H9 (cell line): Measurements from ENCODE around the gene ODAD3. TPM values are rescaled to one million over a fixed set of nuclear protein-coding genes. Genes with fewer than 3 reads are reported as not detected.

Experiments
- DNase-seq: peaks from one replicate; pipeline ENCODE4 v3.0.0-alpha.2; 2017
- H2AFZ ChIP-seq: one replicate; pipeline ENCODE4 v1.6.1; 2013; ENCODE audit warnings: mild to moderate bottlenecking, low read length, control low read depth, moderate library complexity
- H2AK5ac ChIP-seq: 2 replicates; pipeline ENCODE4 v1.6.1; 2013; ENCODE audit warnings: low read length, control low read depth, mixed read lengths; ENCODE audit not compliant: insufficient read length
- H2BK120ac ChIP-seq: one replicate; pipeline ENCODE4 v1.6.1; 2013; ENCODE audit warnings: low read depth, mild to moderate bottlenecking, low read length, control low read depth, inconsistent platforms; ENCODE audit not compliant: poor library complexity, severe bottlenecking
- H2BK12ac ChIP-seq: 2 replicates; pipeline ENCODE4 v1.6.1; 2013; ENCODE audit warnings: low read length, control low read depth, mixed read lengths, low read depth; ENCODE audit not compliant: insufficient read length
- H2BK15ac ChIP-seq: 2 replicates; pipeline ENCODE4 v1.6.1; 2013; ENCODE audit warnings: low read depth, low read length, control low read depth
- H2BK20ac ChIP-seq: one replicate; pipeline ENCODE4 v1.6.1; 2013; ENCODE audit warnings: low read depth, mild to moderate bottlenecking, low read length, control low read depth, inconsistent platforms; ENCODE audit not compliant: poor library complexity, severe bottlenecking
- H2BK5ac ChIP-seq: 2 replicates; pipeline ENCODE4 v1.6.1; 2013; ENCODE audit warnings: low read length, control low read depth, mixed read lengths; ENCODE audit not compliant: insufficient read length
- H3K14ac ChIP-seq: 2 replicates; pipeline ENCODE4 v1.6.1; 2013; ENCODE audit warnings: low read length, control low read depth; ENCODE audit not compliant: insufficient read depth
- H3K18ac ChIP-seq: 2 replicates; pipeline ENCODE4 v1.6.1; 2013; ENCODE audit warnings: low read depth, mild to moderate bottlenecking, mixed read lengths, low read length, control low read depth; ENCODE audit not compliant: insufficient read length
- H3K23ac ChIP-seq: 2 replicates; pipeline ENCODE4 v1.6.1; 2013; ENCODE audit warnings: low read length, control low read depth, mixed read lengths, low read depth; ENCODE audit not compliant: insufficient read length
- H3K23me2 ChIP-seq: 2 replicates; pipeline ENCODE4 v1.6.1; 2013; ENCODE audit warnings: low read depth, mild to moderate bottlenecking, mixed read lengths, low read length, control low read depth; ENCODE audit not compliant: insufficient read length, poor library complexity, severe bottlenecking
- H3K27ac ChIP-seq: 2 replicates; pipeline ENCODE4 v1.5.1; 2013; ENCODE audit warnings: low read length, control low read depth, mixed read lengths, low read depth; ENCODE audit not compliant: insufficient read length
- H3K27me3 ChIP-seq: 2 replicates; pipeline ENCODE4 v1.6.1; 2013; ENCODE audit warnings: low read length, control low read depth, inconsistent platforms; ENCODE audit not compliant: insufficient read depth
- H3K4ac ChIP-seq: 2 replicates; pipeline ENCODE4 v1.6.1; 2013; ENCODE audit warnings: low read depth, mild to moderate bottlenecking, control low read depth, inconsistent platforms, low read length, moderate library complexity
- H3K4me1 ChIP-seq: 2 replicates; pipeline ENCODE4 v1.6.1; 2013; ENCODE audit warnings: low read length, control low read depth, inconsistent platforms; ENCODE audit not compliant: insufficient read depth
- H3K4me2 ChIP-seq: 2 replicates; pipeline ENCODE4 v1.6.1; 2013; ENCODE audit warnings: low read length, control low read depth, mixed read lengths; ENCODE audit not compliant: insufficient read length, insufficient read depth
- H3K56ac ChIP-seq: 2 replicates; pipeline ENCODE4 v1.6.1; 2013; ENCODE audit warnings: low read depth, mild to moderate bottlenecking, mixed read lengths, low read length, control low read depth; ENCODE audit not compliant: insufficient read length
- H3K79me1 ChIP-seq: 2 replicates; pipeline ENCODE4 v1.6.1; 2013; ENCODE audit warnings: low read depth, mild to moderate bottlenecking, moderate library complexity, low read length, control low read depth, inconsistent platforms; ENCODE audit not compliant: insufficient read depth, poor library complexity, severe bottlenecking
- H3K79me2 ChIP-seq: 2 replicates; pipeline ENCODE4 v1.6.1; 2013; ENCODE audit warnings: low read length, control low read depth, inconsistent platforms; ENCODE audit not compliant: insufficient read depth
- H3K9ac ChIP-seq: 2 replicates; pipeline ENCODE4 v1.6.1; 2013; ENCODE audit warnings: low read length, control low read depth, mixed read lengths; ENCODE audit not compliant: insufficient read length; ENCODE audit errors: extremely low read depth
- H3K9me3 ChIP-seq: one replicate; pipeline ENCODE4 v1.6.1; 2013; ENCODE audit warnings: low read depth, low read length, inconsistent platforms; ENCODE audit not compliant: control insufficient read depth
- H3T11ph ChIP-seq: one replicate; pipeline ENCODE4 v1.6.1; 2013; ENCODE audit warnings: mild to moderate bottlenecking, low read length, control low read depth, inconsistent platforms
- H4K20me1 ChIP-seq: one replicate; pipeline ENCODE4 v1.6.1; 2013; ENCODE audit not compliant: control insufficient read depth, insufficient read length, insufficient read depth
- H4K5ac ChIP-seq: 2 replicates; pipeline ENCODE4 v1.6.1; 2013; ENCODE audit warnings: low read depth, mild to moderate bottlenecking, mixed read lengths, low read length, control low read depth; ENCODE audit not compliant: insufficient read length
- H4K8ac ChIP-seq: replicated peaks from 2 replicates; pipeline ENCODE4 v1.6.1; 2013; ENCODE audit warnings: low read length, control low read depth, mixed read lengths, low read depth; ENCODE audit not compliant: insufficient read length
- H4K91ac ChIP-seq: 2 replicates; pipeline ENCODE4 v1.6.1; 2013; ENCODE audit warnings: low read depth, mild to moderate bottlenecking, moderate library complexity, mixed read lengths, low read length, control low read depth; ENCODE audit not compliant: insufficient read length
- H3K27ac Mint-ChIP-seq, 3 experiments: 2 replicates in 2 of 3; 3 replicates in 1 of 3; pipeline ENCODE4 v1.8.0; 2020 to 2021; ENCODE audit warnings: mixed read lengths in 3 of 3, mild to moderate bottlenecking in 1 of 3, moderate library complexity in 1 of 3
- H3K27me3 Mint-ChIP-seq: 2 replicates; pipeline ENCODE4 v1.8.0; 2021; ENCODE audit warnings: low read depth, mild to moderate bottlenecking, moderate library complexity, mixed read lengths
- H3K36me3 Mint-ChIP-seq, 3 experiments: 2 replicates in 2 of 3; 3 replicates in 1 of 3; pipeline ENCODE4 v1.8.0; 2020 to 2021; ENCODE audit warnings: low read depth in 3 of 3, mixed read lengths in 3 of 3; ENCODE audit not compliant: insufficient read depth in 1 of 3
- H3K4me1 Mint-ChIP-seq, 2 experiments: 2 replicates each; pipeline ENCODE4 v1.8.0; 2020; ENCODE audit warnings: mixed read lengths in 2 of 2
- H3K4me3 Mint-ChIP-seq, 2 experiments: 2 replicates in 1 of 2; 3 replicates in 1 of 2; pipeline ENCODE4 v1.8.0; 2020 to 2021; ENCODE audit warnings: mild to moderate bottlenecking in 2 of 2, mixed read lengths in 2 of 2, moderate library complexity in 1 of 2
- H3K9me3 Mint-ChIP-seq, 2 experiments: 2 replicates in 1 of 2; 3 replicates in 1 of 2; pipeline ENCODE4 v1.8.0; 2020; ENCODE audit warnings: mild to moderate bottlenecking in 2 of 2, mixed read lengths in 2 of 2, moderate library complexity in 1 of 2
- CTCF ChIP-seq: fragments of 200-600 bp; sonication (generic); conservative IDR thresholded peaks from 3 replicates; pipeline ENCODE4 v1.8.0; 2021; ENCODE audit warnings: antibody characterized with exemption, mild to moderate bottlenecking
- WGBS: extraction: QIAGEN DNeasy Blood & Tissue Kit; methylation state at CpG from one replicate; pipeline ENCODE4 v1.1.7; 2013; ENCODE audit warnings: missing lambda C conversion rate, low lambda C conversion rate, mixed read lengths; ENCODE audit not compliant: insufficient read length; ENCODE audit errors: extremely low coverage; 5-methylcytosine and 5-hydroxymethylcytosine counted together
- total RNA-seq: library from RNA; stranded (reverse); gene quantifications from 2 replicates; pipeline ENCODE4 v1.2.1, GENCODE V29; 2021

ODAD3 gene
- total RNA-seq, 1 experiment from 2014 or later, result 2.5 TPM

- H3K4me3 Mint-ChIP-seq, result no peak overlapping the region
- Histone ChIP-seq H2AK5ac (no peak overlapping the region), H3K9me3 (no peaks in the 10 kb centered on the region), H2BK5ac (no peak overlapping the region), H3K56ac (no peak overlapping the region), H3K4me2 (no peak overlapping the region), H2BK12ac (no peak overlapping the region), H3K79me2 (no peaks in the 10 kb centered on the region), H3K23me2 (peaks cover 2% of the 10 kb centered on the region), H3K18ac (no peak overlapping the region), H3T11ph (no peak overlapping the region), H4K91ac (no peak overlapping the region), H4K20me1 (no peaks in the 10 kb centered on the region), H2BK120ac (no peak overlapping the region), H3K23ac (no peak overlapping the region), H2AFZ (no peak overlapping the region), H3K14ac (no peak overlapping the region), H3K4me1 (peaks cover 2% of the 10 kb centered on the region; the same call in 1 of the 2 replicates), H3K9ac (no peak overlapping the region), H3K79me1 (no peaks in the 10 kb centered on the region), H2BK15ac (no peak overlapping the region), H4K8ac (no peak overlapping the region), H4K5ac (no peak overlapping the region), H3K4ac (no peak overlapping the region), H3K27me3 (no peaks in the 10 kb centered on the region), H2BK20ac (no peak overlapping the region), H3K27ac (no peak overlapping the region)
- TF ChIP-seq CTCF, result no peak
- no peaks in the 10 kb centered on the region for H3K27me3 Mint-ChIP-seq
- no CpG with 5 or more reads among the region's 9 CpGs for WGBS
- peaks cover 11 to 58% (median 54%) of the 10 kb centered on the region in 3 experiments; a peak in 6 of 7 replicates for H3K36me3 Mint-ChIP-seq
- peaks cover 4 to 6% of the 10 kb centered on the region in 2 experiments for H3K4me1 Mint-ChIP-seq
- no peaks in the 10 kb centered on the region for H3K9me3 Mint-ChIP-seq
- no peak overlapping the region for H3K27ac Mint-ChIP-seq
- no peak for DNase-seq
Measured at GRCh38 chr19:11399667-11400066, 35.3 kb downstream of the ODAD3 start.
